ENCODE data around the gene ADRA2B. TPM values are rescaled to one million over a fixed set of nuclear protein-coding genes. Genes with fewer than 3 reads are reported as not detected.

The ADRA2B gene
- polyA plus RNA-seq, 3 donors = 1.6 TPM; not detected in 2

DNA sequence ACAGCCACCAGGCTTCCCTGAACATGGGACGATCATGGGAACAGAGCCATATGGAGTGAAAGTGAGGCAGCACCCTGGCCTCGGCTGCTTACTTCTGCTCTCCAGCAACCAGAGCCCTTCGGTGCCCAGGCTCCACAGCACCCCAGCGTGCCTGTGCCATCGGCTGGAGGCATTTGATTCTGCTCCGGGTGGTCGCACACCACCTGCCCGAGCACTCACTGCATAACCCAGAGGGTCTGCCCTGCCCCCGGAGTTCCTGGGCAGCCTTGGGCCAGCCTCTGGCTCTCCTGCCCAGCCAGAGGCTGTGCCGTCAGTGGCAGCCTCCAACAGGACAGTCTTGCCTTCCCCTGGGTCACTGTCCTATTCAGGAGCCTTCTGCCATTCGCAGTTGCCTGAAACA lies 18.1 kb upstream of the ADRA2B start:
- Histone ChIP-seq H3K4me2 (replicated peaks; ENCODE audit: extremely low read depth, low read length, poor library complexity, severe bottlenecking) (no peak overlapping the region), H3K27me3 (ENCODE audit: control insufficient read depth in 2 of 2, insufficient read depth in 2 of 2, low read length in 2 of 2) (no peaks in the 10 kb centered on the region), H3K36me3 (replicated peaks in 1 of 2; ENCODE audit: control insufficient read depth in 1 of 2, insufficient read depth in 2 of 2, low read length in 2 of 2) (no peaks in the 10 kb centered on the region), H2AFZ (ENCODE audit: insufficient read depth, low read depth, low read length, poor library complexity, severe bottlenecking) (no peak overlapping the region), H3K9ac (ENCODE audit: insufficient read depth, low read length, poor library complexity, severe bottlenecking) (no peak overlapping the region), H3K79me2 (ENCODE audit: insufficient read depth, low read length) (no peaks in the 10 kb centered on the region), H4K20me1 (ENCODE audit: insufficient read depth, low read length) (no peaks in the 10 kb centered on the region), H3K27ac (ENCODE audit: low read depth in 1 of 2, low read length in 2 of 2) (no peak overlapping the region), H3K4me1 (ENCODE audit: control insufficient read depth in 1 of 2, insufficient read depth in 2 of 2, low read length in 2 of 2) (no peaks in the 10 kb centered on the region), H3K9me3 (replicated peaks in 1 of 2; ENCODE audit: control insufficient read depth in 1 of 2, insufficient read depth in 1 of 2, low read length in 2 of 2) (no peaks in the 10 kb centered on the region), H3K4me3 (replicated peaks in 1 of 3; ENCODE audit: low read depth in 2 of 3, low read length in 3 of 3) (no peak overlapping the region)
- TF ChIP-seq CTCF (IDR thresholded peaks at IDR 0.05) = no peak
- Mint-ChIP-seq H3K27ac (peak overlapping the region in 1 of 7 donors; percentile 60), H3K4me3 (no peak overlapping the region), H3K9me3 (no peaks in the 10 kb centered on the region), H3K27me3 (ENCODE audit: low read depth in 3 of 3) (peaks cover 3 to 7% (median 7%) of the 10 kb centered on the region in 3 donors), H3K4me1 (no peaks in the 10 kb centered on the region), H3K36me3 (no peaks in the 10 kb centered on the region)
- intact Hi-C loops (cut with micrococcal nuclease) = no loop called here
- DNase-seq = peak in 1 of 3 donors; percentile 30
- 94% methylated on average over 11 of the region's 11 CpGs for WGBS (ENCODE audit: insufficient coverage)

GRCh38 chr2:96131813-96132745 lies 15.7 kb upstream of the ADRA2B start:
- Histone ChIP-seq H3K36me3 (replicated peaks in 1 of 2; ENCODE audit: control insufficient read depth in 1 of 2, insufficient read depth in 2 of 2, low read length in 2 of 2) (no peaks in the 10 kb centered on the region), H3K9ac (ENCODE audit: insufficient read depth, low read length, poor library complexity, severe bottlenecking) (no peak overlapping the region), H4K20me1 (ENCODE audit: insufficient read depth, low read length) (no peaks in the 10 kb centered on the region), H3K4me1 (ENCODE audit: control insufficient read depth in 1 of 2, insufficient read depth in 2 of 2, low read length in 2 of 2) (no peaks in the 10 kb centered on the region), H3K27me3 (ENCODE audit: control insufficient read depth in 2 of 2, insufficient read depth in 2 of 2, low read length in 2 of 2) (no peaks in the 10 kb centered on the region), H3K79me2 (ENCODE audit: insufficient read depth, low read length) (no peaks in the 10 kb centered on the region), H3K27ac (ENCODE audit: low read depth in 1 of 2, low read length in 2 of 2) (no peak overlapping the region), H3K9me3 (replicated peaks in 1 of 2; ENCODE audit: control insufficient read depth in 1 of 2, insufficient read depth in 1 of 2, low read length in 2 of 2) (no peaks in the 10 kb centered on the region), H2AFZ (ENCODE audit: insufficient read depth, low read depth, low read length, poor library complexity, severe bottlenecking) (no peak overlapping the region), H3K4me3 (replicated peaks in 1 of 3; ENCODE audit: low read depth in 2 of 3, low read length in 3 of 3) (no peak overlapping the region), H3K4me2 (replicated peaks; ENCODE audit: extremely low read depth, low read length, poor library complexity, severe bottlenecking) (no peak overlapping the region)
- Mint-ChIP-seq H3K27ac (peak overlapping the region in 2 of 7 donors; percentile 10 to 52), H3K36me3 (no peaks in the 10 kb centered on the region), H3K4me3 (no peak overlapping the region), H3K27me3 (ENCODE audit: low read depth in 3 of 3) (peaks cover 3 to 7% (median 7%) of the 10 kb centered on the region in 3 donors), H3K9me3 (peaks cover 0 to 2% (median 0%) of the 10 kb centered on the region in 7 donors), H3K4me1 (no peaks in the 10 kb centered on the region)
- WGBS (ENCODE audit: insufficient coverage) = 95% methylated on average over 20 of the region's 26 CpGs
- no peak for DNase-seq
- no peak for TF ChIP-seq CTCF (IDR thresholded peaks at IDR 0.05)
- intact Hi-C loops (cut with micrococcal nuclease) = no loop called here

Measured in CD14-positive monocyte (primary cell).